Psoas muscle (tissue), 8 donors: Measurements from ENCODE around the gene TMEM253. TPM values are rescaled to one million over a fixed set of nuclear protein-coding genes. Genes with fewer than 3 reads are reported as not detected.

Source experiments
- ATAC-seq, 4 donors: fragments of 200-7000 bp; cut with Tn5 transposase; one replicate each; pipeline ENCODE4 v1.9.1; 2020; ENCODE audit warnings: moderate library complexity in 3 of 4, mild to moderate bottlenecking in 2 of 4
- DNase-seq, 2 donors: peaks; one replicate each; pipeline ENCODE4 v3.0.0-alpha.2; 2020
- H3K27ac ChIP-seq: fragments of 200-600 bp; one replicate; pipeline ENCODE4 v1.8.0; 2022
- H3K27me3 ChIP-seq, 3 donors: fragments of 200-600 bp in 1 of 3; one replicate each; pipeline versions ENCODE4 v1.6.1 to v1.8.0; 2013 to 2022; ENCODE audit warnings: low read length in 2 of 3, mild to moderate bottlenecking in 2 of 3, moderate library complexity in 1 of 3; ENCODE audit not compliant: insufficient read depth in 3 of 3
- H3K36me3 ChIP-seq, 2 donors: fragments of 200-600 bp in 1 of 2; one replicate each; pipeline versions ENCODE4 v1.6.1 to v1.8.0; 2013 to 2022; ENCODE audit warnings: low read depth in 1 of 2, mild to moderate bottlenecking in 1 of 2, moderate library complexity in 1 of 2; ENCODE audit not compliant: insufficient read depth in 1 of 2
- H3K4me1 ChIP-seq: fragments of 200-600 bp; one replicate; pipeline ENCODE4 v1.8.0; 2022
- H3K4me3 ChIP-seq: fragments of 200-600 bp; one replicate; pipeline ENCODE4 v1.8.0; 2022; ENCODE audit warnings: mild to moderate bottlenecking
- H3K9me3 ChIP-seq: fragments of 200-600 bp; one replicate; pipeline ENCODE4 v1.8.0; 2022
- WGBS, 3 donors: extraction: QIAGEN DNeasy Blood & Tissue Kit; methylation state at CpG; one replicate each; pipeline versions ENCODE4 v1.1.6 to v1.1.7; 2013; 5-methylcytosine and 5-hydroxymethylcytosine counted together
- intact Hi-C, 2 donors: fragments of 100-400 bp; cut with DNase I; formaldehyde crosslinking; loops; one replicate each; pipeline versions ENCODE4 v1.11.0 to v1.14.2; 2022
- polyA plus RNA-seq, 3 donors: library from polyadenylated mRNA; stranded (reverse); fragments of 200-250 nt; gene quantifications; one replicate each; pipeline ENCODE4 v1.2.3, GENCODE V29; 2013
- total RNA-seq, 4 donors: library from RNA; stranded (reverse); fragmentation: NEBNext Ultra II Directional in 2 of 4; extraction: Animal tissue kit (Norgen Biotek cat#: 25700) in 2 of 4; gene quantifications; one replicate each; pipeline versions ENCODE4 v1.2.1 to v1.2.4, GENCODE V29; 2021 to 2023
- TF ChIP-seq, protein P1 (sequence below): fragments of 200-600 bp; IDR thresholded peaks from one replicate; pipeline ENCODE4 v1.8.0; 2022; ENCODE audit warnings: antibody characterized with exemption
- donor health status: healthy with polysubstance abuse.
- donor health status: DM: no; HTN: no; CAD: no; lungs with moderate emphysema.
- donor health status: Bipolar disorder and iron deficiency.
- donor health status: healthy.
- donor health status: DM: yes; HTN: yes; CAD: no.
- donor health status: DM: no; HTN: no; CAD: no.
- donor health status: DM: no; HTN: no; CAD: no.
- donor health status: DM: yes; HTN: yes; CAD: no.

The TMEM253 gene
- total and polyA plus RNA-seq, 7 donors, result 0.10 to 0.29 (median 0.17) TPM; not detected in 2

GRCh38 chr14:21097636-21098075, 3.2 kb upstream of the TMEM253 start:
- H3K9me3 ChIP-seq, result no peaks in the 10 kb centered on the region
- peak overlapping the region; percentile 73 for H3K27ac ChIP-seq
- H3K4me3 ChIP-seq, result peak overlapping the region; percentile 52
- peak in 1 of 2 donors; percentile 34 for DNase-seq
- peaks cover 18% of the 10 kb centered on the region for H3K4me1 ChIP-seq
- intact Hi-C loops, result loop anchor here in 1 of 2 donors (10.0 kb wide), 1 partner anchor 413 kb away; the partner anchor contains the start of genes ANG and RNASE4
- ATAC-seq, result peak in 2 of 4 donors; percentile 22 to 51
- peaks cover 0 to 5% of the 10 kb centered on the region in 2 donors for H3K36me3 ChIP-seq
- no peaks in the 10 kb centered on the region for H3K27me3 ChIP-seq
- TF ChIP-seq, protein P1, sequence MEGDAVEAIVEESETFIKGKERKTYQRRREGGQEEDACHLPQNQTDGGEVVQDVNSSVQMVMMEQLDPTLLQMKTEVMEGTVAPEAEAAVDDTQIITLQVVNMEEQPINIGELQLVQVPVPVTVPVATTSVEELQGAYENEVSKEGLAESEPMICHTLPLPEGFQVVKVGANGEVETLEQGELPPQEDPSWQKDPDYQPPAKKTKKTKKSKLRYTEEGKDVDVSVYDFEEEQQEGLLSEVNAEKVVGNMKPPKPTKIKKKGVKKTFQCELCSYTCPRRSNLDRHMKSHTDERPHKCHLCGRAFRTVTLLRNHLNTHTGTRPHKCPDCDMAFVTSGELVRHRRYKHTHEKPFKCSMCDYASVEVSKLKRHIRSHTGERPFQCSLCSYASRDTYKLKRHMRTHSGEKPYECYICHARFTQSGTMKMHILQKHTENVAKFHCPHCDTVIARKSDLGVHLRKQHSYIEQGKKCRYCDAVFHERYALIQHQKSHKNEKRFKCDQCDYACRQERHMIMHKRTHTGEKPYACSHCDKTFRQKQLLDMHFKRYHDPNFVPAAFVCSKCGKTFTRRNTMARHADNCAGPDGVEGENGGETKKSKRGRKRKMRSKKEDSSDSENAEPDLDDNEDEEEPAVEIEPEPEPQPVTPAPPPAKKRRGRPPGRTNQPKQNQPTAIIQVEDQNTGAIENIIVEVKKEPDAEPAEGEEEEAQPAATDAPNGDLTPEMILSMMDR, result no peak
- WGBS, 3 donors, result 5 to 16% (median 6%) methylated on average over 9 to 19 of the region's 19 CpGs

GRCh38 chr14:21098076-21098891, 2.6 kb upstream of the TMEM253 start, which contains the start of gene ZNF219:
TSS of gene ZNF219 (minus strand) at chr14:21098655. CDS start at chr14:21093591, 5,064 bp downstream.
- WGBS, 3 donors, result 0 to 1% (median 1%) methylated on average over 9 to 69 of the region's 90 CpGs

GRCh38 chr14:21098892-21099595, 1.8 kb upstream of the TMEM253 start:
- WGBS, 3 donors, result 5 to 12% (median 7%) methylated on average over 16 of the region's 16 CpGs
- intact Hi-C loops, result loop anchor here in 1 of 2 donors (10.0 kb wide), 1 partner anchor 414 kb away; the partner anchor contains the start of genes ANG and RNASE4
- H3K4me1 ChIP-seq, result peaks cover 24% of the 10 kb centered on the region

More at GRCh38 chr14:21098076-21098891, 2.6 kb upstream of the TMEM253 start, which contains the start of gene ZNF219:
- TF ChIP-seq, protein P1, result no peak
- peak within 1 kb of the TSS; percentile 74 for H3K4me3 ChIP-seq
- H3K9me3 ChIP-seq, result no peaks in the 10 kb centered on the region
- peak; percentile 49 to 66 (median 57) for ATAC-seq
- H3K4me1 ChIP-seq, result peaks cover 24% of the 10 kb centered on the region
- peak; percentile 68 to 70 for DNase-seq
- H3K27me3 ChIP-seq, result no peaks in the 10 kb centered on the region
- H3K36me3 ChIP-seq, result no peaks in the 10 kb centered on the region
- intact Hi-C loops, result loop anchor here in 1 of 2 donors (10.0 kb wide), 1 partner anchor 413 kb away; the partner anchor contains the start of genes ANG and RNASE4
- H3K27ac ChIP-seq, result peak within 1 kb of the TSS; percentile 73

GRCh38 chr14:21099596-21099985, 1.3 kb upstream of the TMEM253 start:
- Histone ChIP-seq H3K27ac (peak overlapping the region; percentile 67), H3K4me1 (peaks cover 25% of the 10 kb centered on the region), H3K27me3 (no peaks in the 10 kb centered on the region), H3K36me3 (no peaks in the 10 kb centered on the region), H3K4me3 (peak overlapping the region; percentile 74), H3K9me3 (no peaks in the 10 kb centered on the region)
- intact Hi-C loops, result loop anchor here in 1 of 2 donors (10.0 kb wide), 1 partner anchor 415 kb away; the partner anchor contains the start of genes ANG and RNASE4
- no peak for DNase-seq
- WGBS, 3 donors, result 59 to 71% (median 69%) methylated on average over 5 of the region's 5 CpGs
- TF ChIP-seq, protein P1, result no peak
- no peak for ATAC-seq

More at GRCh38 chr14:21098892-21099595, 1.8 kb upstream of the TMEM253 start:
- Histone ChIP-seq H3K36me3 (no peaks in the 10 kb centered on the region), H3K27me3 (no peaks in the 10 kb centered on the region), H3K4me3 (peak overlapping the region; percentile 74), H3K9me3 (no peaks in the 10 kb centered on the region), H3K27ac (peak overlapping the region; percentile 67)
- no peak for ATAC-seq
- TF ChIP-seq, protein P1, result no peak
- no peak for DNase-seq
